B cell (primary cell): ENCODE measurements around the gene NTM. TPM values are rescaled to one million over a fixed set of nuclear protein-coding genes. Genes with fewer than 3 reads are reported as not detected.

Experiments used
- ATAC-seq: fragments of 200-7000 bp; cut with Tn5 transposase; one replicate; pipeline ENCODE4 v1.10.0; 2021; ENCODE audit warnings: low read depth, mild to moderate bottlenecking, moderate number of reproducible peaks, moderate library complexity
- CTCF ChIA-PET: fragments of 350-600 bp; sonication (Branson Sonifier 250); formaldehyde crosslinking; loops from one replicate; lab custom pipeline; 2021; ENCODE audit warnings: antibody characterized with exemption, inconsistent platforms; lab: Charles Lee
- POLR2A ChIA-PET: fragments of 350-600 bp; sonication (Branson Sonifier 250); formaldehyde crosslinking; loops from one replicate; lab custom pipeline; 2021; ENCODE audit warnings: antibody characterized with exemption; lab: Charles Lee
- DNase-seq: peaks from one replicate; pipeline ENCODE4 v3.0.0; 2013
- H2AFZ ChIP-seq: 2 replicates; pipeline ENCODE4 v1.6.1; 2012; ENCODE audit warnings: mild to moderate bottlenecking, low read depth, low read length; ENCODE audit not compliant: insufficient read depth, poor library complexity, severe bottlenecking
- H3K27ac ChIP-seq, 2 donors: 1 replicate in 1 of 2; 2 replicates in 1 of 2; pipeline ENCODE4 v1.5.1; 2012 to 2013; ENCODE audit warnings: low read length in 2 of 2, mild to moderate bottlenecking in 2 of 2, moderate library complexity in 1 of 2
- H3K27me3 ChIP-seq, 4 experiments: fragments of 200-600 bp in 1 of 4; sonication (generic) in 1 of 4; replicated peaks in 1 of 4; 1 replicate in 2 of 4; 2 replicates in 2 of 4; pipeline versions ENCODE4 v1.6.1 to v1.7.0; 2013 to 2016; ENCODE audit warnings: low read length in 3 of 4, mild to moderate bottlenecking in 2 of 4, mixed read lengths in 1 of 4, moderate library complexity in 1 of 4; ENCODE audit not compliant: insufficient read depth in 4 of 4, control insufficient read depth in 3 of 4; ENCODE audit errors: control extremely low read depth in 1 of 4
- H3K36me3 ChIP-seq, 2 experiments: replicated peaks in 1 of 2; 1 replicate in 1 of 2; 2 replicates in 1 of 2; pipeline versions ENCODE4 v1.6.1 to v1.7.1; 2013; ENCODE audit warnings: low read length in 1 of 2; ENCODE audit not compliant: insufficient read depth in 2 of 2, control insufficient read depth in 1 of 2; ENCODE audit errors: control extremely low read depth in 1 of 2, extremely low read depth in 1 of 2
- H3K4me1 ChIP-seq, 2 donors: fragments of 200-600 bp in 1 of 2; sonication (generic) in 1 of 2; 1 replicate in 1 of 2; 2 replicates in 1 of 2; pipeline versions ENCODE4 v1.5.1 to v1.6.1; 2013 to 2017; ENCODE audit warnings: low read length in 2 of 2; ENCODE audit not compliant: control insufficient read depth in 2 of 2, insufficient read depth in 2 of 2
- H3K4me2 ChIP-seq: replicated peaks from 2 replicates; pipeline ENCODE3; 2012; ENCODE audit warnings: mild to moderate bottlenecking, low read depth, low read length; ENCODE audit not compliant: poor library complexity, severe bottlenecking
- H3K4me3 ChIP-seq, 5 experiments: fragments of 200-600 bp in 1 of 5; sonication (generic) in 1 of 5; 1 replicate in 3 of 5; 2 replicates in 2 of 5; pipeline versions ENCODE4 v1.5.1 to v1.7.0; 2011 to 2016; ENCODE audit warnings: low read length in 4 of 5, mild to moderate bottlenecking in 4 of 5, low read depth in 2 of 5, control low read depth in 1 of 5, moderate library complexity in 1 of 5; ENCODE audit not compliant: insufficient read depth in 1 of 5; ENCODE audit errors: control extremely low read depth in 1 of 5, extremely low read depth in 1 of 5
- H3K79me2 ChIP-seq: fragments of 200-600 bp; sonication (generic); one replicate; pipeline ENCODE4 v1.6.0; 2016; ENCODE audit warnings: low read length; ENCODE audit not compliant: control insufficient read depth, insufficient read depth
- H3K9ac ChIP-seq: fragments of 200-600 bp; sonication (generic); 2 replicates; pipeline ENCODE4 v1.6.1; 2017; ENCODE audit warnings: mild to moderate bottlenecking, low read length, moderate library complexity
- H3K9me3 ChIP-seq, 3 donors: one replicate each; pipeline versions ENCODE4 v1.6.1 to v1.7.1; 2013; ENCODE audit warnings: low read length in 2 of 3; ENCODE audit not compliant: control insufficient read depth in 2 of 3, insufficient read depth in 1 of 3; ENCODE audit errors: control extremely low read depth in 1 of 3
- H4K20me1 ChIP-seq: 2 replicates; pipeline ENCODE4 v1.6.0; 2012; ENCODE audit warnings: mild to moderate bottlenecking, low read length; ENCODE audit not compliant: insufficient read depth, control insufficient read depth, poor library complexity, severe bottlenecking
- H3K27ac Mint-ChIP-seq: one replicate; pipeline ENCODE4 v1.8.0; 2021; ENCODE audit warnings: mixed read lengths
- H3K27me3 Mint-ChIP-seq: one replicate; pipeline ENCODE4 v1.8.0; 2021; ENCODE audit warnings: mixed read lengths
- H3K4me1 Mint-ChIP-seq: one replicate; pipeline ENCODE4 v1.8.0; 2021; ENCODE audit warnings: mixed read lengths
- H3K4me3 Mint-ChIP-seq: one replicate; pipeline ENCODE4 v1.8.0; 2021; ENCODE audit warnings: mixed read lengths
- H3K9me3 Mint-ChIP-seq: one replicate; pipeline ENCODE4 v1.8.0; 2022; ENCODE audit warnings: mixed read lengths; ENCODE audit not compliant: insufficient read depth
- CTCF ChIP-seq: fragments of 200-600 bp; IDR thresholded peaks from one replicate; pipeline ENCODE4 v1.8.0; 2022; ENCODE audit warnings: antibody characterized with exemption, mild to moderate bottlenecking
- EZH2 ChIP-seq: IDR thresholded peaks from 2 replicates; pipeline ENCODE4 v1.6.1; 2012; ENCODE audit warnings: borderline replicate concordance, low read depth, mild to moderate bottlenecking, moderate library complexity, low read length; ENCODE audit not compliant: insufficient read depth, poor library complexity, severe bottlenecking
- WGBS: methylation state at CpG from one replicate; pipeline ENCODE4 v1.1.5; 2013; ENCODE audit warnings: missing lambda C conversion rate; ENCODE audit not compliant: insufficient coverage; 5-methylcytosine and 5-hydroxymethylcytosine counted together
- intact Hi-C: fragments of 100-400 bp; cut with micrococcal nuclease; formaldehyde crosslinking; loops from one replicate; pipeline ENCODE4 v1.10.0; 2022
- polyA plus RNA-seq: library from polyadenylated mRNA; depleted of rRNA; stranded (reverse); fragments of >200 nt; gene quantifications from 2 replicates; pipeline ENCODE4 v1.2.3, GENCODE V29; 2012
- total RNA-seq, 2 donors: library from RNA; stranded (reverse); fragments of 120-200 nt in 1 of 2; gene quantifications; 1 replicate in 1 of 2; 2 replicates in 1 of 2; pipeline versions ENCODE4 v1.2.3 to v1.2.4, GENCODE V29; 2013 to 2022

Gene NTM
- total and polyA plus RNA-seq, 2 donors (not counting 1 experiment from before 2014, with no cell fraction given), result not detected

DNA sequence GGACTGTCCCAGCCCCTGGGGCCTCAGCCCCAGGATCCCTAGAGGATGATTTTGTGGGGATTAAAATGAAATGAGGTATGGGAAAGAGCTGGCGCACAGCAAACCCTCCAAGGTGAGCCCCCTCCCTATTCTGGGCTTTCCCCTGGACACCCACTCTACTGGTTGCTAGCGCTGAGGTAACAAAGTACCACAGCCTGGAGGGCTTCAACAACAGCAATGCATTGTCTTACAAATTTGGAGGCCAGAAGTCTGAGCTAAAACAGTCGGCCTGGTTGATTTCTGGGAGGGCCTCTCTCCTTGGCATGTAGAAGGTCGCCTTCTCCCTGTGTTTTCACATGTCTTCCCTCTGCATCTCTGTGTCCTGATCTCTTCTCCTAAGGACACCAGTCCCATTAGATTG is 913.6 kb downstream of the NTM start:
- Mint-ChIP-seq H3K4me1 (no peaks in the 10 kb centered on the region), H3K27me3 (no peaks in the 10 kb centered on the region), H3K4me3 (no peak overlapping the region), H3K27ac (no peak overlapping the region), H3K9me3 (no peaks in the 10 kb centered on the region)
- DNase-seq (no peak), ATAC-seq (no peak)
- H3K9me3 ChIP-seq, result no peaks in the 10 kb centered on the region
- H3K9ac ChIP-seq, result no peak overlapping the region
- POLR2A ChIA-PET, result no interaction called here
- H2AFZ ChIP-seq, result no peak overlapping the region
- CTCF ChIA-PET, result no interaction called here
- intact Hi-C loops, result no loop called here
- no peak overlapping the region for H3K4me3 ChIP-seq
- TF ChIP-seq EZH2, result no peak
- no peak for TF ChIP-seq CTCF
- 92% methylated on average over 3 of the region's 4 CpGs for WGBS
- no peaks in the 10 kb centered on the region for H4K20me1 ChIP-seq
- no peak overlapping the region for H3K27ac ChIP-seq
- no peaks in the 10 kb centered on the region for H3K36me3 ChIP-seq
- H3K4me2 ChIP-seq, result no peak overlapping the region
- no peaks in the 10 kb centered on the region for H3K27me3 ChIP-seq
- no peaks in the 10 kb centered on the region for H3K4me1 ChIP-seq
- no peaks in the 10 kb centered on the region for H3K79me2 ChIP-seq

- H3K9me3 Mint-ChIP-seq, result no peaks in the 10 kb centered on the region
- no peak overlapping the region for H3K4me3 Mint-ChIP-seq
- no peaks in the 10 kb centered on the region for H3K27me3 Mint-ChIP-seq
- no peak overlapping the region for H3K9ac ChIP-seq
- H3K79me2 ChIP-seq, result no peaks in the 10 kb centered on the region
- TF ChIP-seq CTCF, result no peak
- no peak for TF ChIP-seq EZH2
- H3K27me3 ChIP-seq, result no peaks in the 10 kb centered on the region
- no peaks in the 10 kb centered on the region for H3K36me3 ChIP-seq
- H4K20me1 ChIP-seq, result no peaks in the 10 kb centered on the region
- no peaks in the 10 kb centered on the region for H3K4me1 ChIP-seq
- no peak overlapping the region for H3K4me2 ChIP-seq
- no peak overlapping the region for H3K27ac Mint-ChIP-seq
- POLR2A ChIA-PET, result no interaction called here
- H3K4me3 ChIP-seq, result no peak overlapping the region
- CTCF ChIA-PET, result no interaction called here
- DNase-seq (no peak), ATAC-seq (no peak)
- WGBS, result 98% methylated on average over 11 of the region's 11 CpGs
- H2AFZ ChIP-seq, result no peak overlapping the region
- H3K9me3 ChIP-seq, result no peaks in the 10 kb centered on the region
- no peaks in the 10 kb centered on the region for H3K4me1 Mint-ChIP-seq
- no peak overlapping the region for H3K27ac ChIP-seq
- intact Hi-C loops, result no loop called here
Measured at GRCh38 chr11:132284611-132285010, 914.2 kb downstream of the NTM start.
